NCI-H82 treated with DMSO at 0.1 percent for 48 hours (cell line): ENCODE data around the gene TRAM2.
"Not testable (repeated sequence)": the region's sequence is repeated elsewhere in the genome, so short reads cannot be mapped to it uniquely, and the experiment has no call there.

Experiments used
- DNase-seq: peaks from one replicate; lab custom pipeline; 2025; ENCODE audit not compliant: unreplicated experiment; lab: John Stamatoyannopoulos, UW

Gene TRAM2

DNA sequence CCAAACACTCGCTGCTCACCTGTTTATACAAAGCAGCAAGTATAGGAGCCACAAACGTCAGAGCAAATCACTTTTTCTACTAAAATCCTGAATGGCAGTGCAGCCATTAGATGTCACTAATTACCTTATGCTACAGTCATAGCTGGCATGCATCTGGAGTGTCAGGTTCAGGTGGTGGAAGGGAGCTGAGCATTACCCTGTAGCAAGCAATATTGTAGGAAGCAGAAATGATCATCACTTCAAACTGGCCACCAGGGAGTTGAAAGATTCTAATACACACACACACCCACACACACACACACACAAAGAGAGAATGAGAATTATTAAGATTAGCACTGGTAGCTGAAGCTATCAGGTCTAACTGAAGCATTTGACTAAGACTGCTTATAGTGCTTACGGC, 80.9 kb downstream of the TRAM2 start:
- DNase-seq = no peak

GRCh38 chr6:52494298-52495072, 82.4 kb downstream of the TRAM2 start:
- no peak for DNase-seq

- DNase-seq = no peak
Measured at GRCh38 chr6:52493669-52494068, 83.2 kb downstream of the TRAM2 start.

DNA sequence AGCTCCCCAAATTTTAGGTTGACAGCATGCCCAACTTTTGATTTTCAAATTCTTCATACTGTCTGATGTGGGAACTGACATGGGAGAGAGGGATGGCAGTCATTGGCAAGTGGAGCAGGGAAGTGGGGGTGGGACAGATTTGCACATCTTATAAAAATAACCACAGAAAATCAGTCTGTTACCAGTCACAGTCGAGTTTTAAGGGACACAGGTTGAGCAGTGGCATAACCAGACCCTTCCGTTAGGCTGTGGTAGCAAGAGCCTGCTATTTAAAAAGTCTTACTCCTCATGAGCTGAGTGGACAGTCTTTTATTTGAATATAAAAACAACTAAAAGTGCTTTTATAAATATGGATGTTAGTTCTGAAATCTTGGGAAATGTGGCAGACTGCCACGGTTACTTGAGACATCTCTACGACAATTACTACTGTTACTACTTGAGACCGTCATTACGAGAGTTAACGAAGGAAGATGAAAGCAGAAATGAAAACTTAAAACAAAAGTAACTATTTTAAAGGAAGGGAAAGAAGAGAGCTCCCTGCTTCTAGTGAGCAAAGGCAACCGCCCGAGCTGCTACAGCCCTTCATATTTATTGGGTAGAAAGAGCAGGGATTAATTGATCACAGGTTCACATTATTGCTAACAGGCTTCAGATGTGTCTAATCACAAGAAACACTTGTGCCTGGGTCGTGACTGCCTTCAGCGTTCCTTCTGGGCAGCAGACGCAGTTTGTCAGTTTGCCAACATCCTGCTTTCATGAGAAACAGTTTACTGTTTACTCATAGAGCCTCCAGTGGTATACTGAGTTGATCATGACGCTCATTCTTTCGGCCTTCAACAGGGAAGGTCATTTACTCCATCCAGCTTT, 85.4 kb downstream of the TRAM2 start:
- no peak for DNase-seq

DNA sequence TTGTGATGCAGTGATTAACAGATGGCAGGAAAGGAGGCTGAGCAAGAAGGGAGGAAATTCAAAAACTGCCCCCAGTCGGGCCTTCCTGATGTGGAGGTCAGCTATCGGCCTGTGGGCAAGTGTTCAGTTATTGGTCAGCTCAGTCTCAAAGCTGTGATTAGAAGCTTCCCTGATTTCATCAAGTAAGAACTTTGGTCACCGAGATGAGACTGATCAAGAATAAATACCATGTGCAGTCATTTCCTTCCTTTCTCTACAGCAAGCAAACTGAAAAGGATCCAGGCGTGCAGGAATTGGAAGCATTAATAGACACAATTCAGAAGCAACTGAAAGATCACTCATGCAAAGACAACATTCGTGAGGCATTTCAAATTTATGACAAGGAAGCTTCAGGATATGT, 87.0 kb downstream of the TRAM2 start:
- no peak for DNase-seq

DNA sequence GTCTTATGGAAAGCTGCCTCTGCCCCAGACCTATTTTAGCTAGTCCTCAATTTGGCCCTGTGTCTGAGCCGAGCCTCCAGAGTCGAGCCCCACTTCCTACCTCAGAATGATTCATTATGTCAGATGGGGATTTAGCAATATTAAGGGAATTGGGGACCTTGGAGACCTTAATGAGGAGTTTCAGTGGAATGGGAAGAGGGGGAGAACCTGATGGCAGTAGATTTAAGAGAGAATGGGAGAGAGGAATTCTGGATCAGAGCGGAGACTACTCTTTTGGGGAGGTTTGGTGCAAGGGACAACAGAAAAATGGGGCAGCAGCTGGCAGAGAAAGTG, 93.2 kb downstream of the TRAM2 start:
- DNase-seq = no peak

- DNase-seq = no peak
Measured at GRCh38 chr6:52482903-52483670, 93.8 kb downstream of the TRAM2 start.

GRCh38 chr6:52475307-52475706, 101.6 kb downstream of the TRAM2 start:
- DNase-seq = no peak

GRCh38 chr6:52474173-52474572, 102.7 kb downstream of the TRAM2 start:
- DNase-seq = no peak

DNA sequence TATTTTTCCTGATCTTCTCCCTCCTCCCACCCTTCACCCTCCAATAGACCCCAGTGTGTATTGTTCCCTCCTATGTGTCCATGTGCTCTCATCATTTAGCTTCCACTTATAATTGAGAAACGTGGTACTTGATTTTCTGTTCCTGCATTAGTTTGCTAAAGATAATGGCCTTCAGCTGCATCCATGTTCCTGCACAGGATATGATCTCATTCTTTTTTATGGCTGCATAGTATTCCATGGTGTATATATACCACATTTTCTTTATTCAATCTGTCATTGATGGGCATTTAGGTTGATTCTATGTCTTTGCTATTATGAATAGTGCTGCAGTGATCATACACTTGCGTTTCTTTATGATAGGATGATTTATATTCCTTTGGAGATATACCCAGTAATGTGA, 115.7 kb downstream of the TRAM2 start:
- not testable (repeated sequence) for DNase-seq

- DNase-seq = peak; percentile 71
Measured at GRCh38 chr6:52457096-52457495, 119.8 kb downstream of the TRAM2 start.

DNA sequence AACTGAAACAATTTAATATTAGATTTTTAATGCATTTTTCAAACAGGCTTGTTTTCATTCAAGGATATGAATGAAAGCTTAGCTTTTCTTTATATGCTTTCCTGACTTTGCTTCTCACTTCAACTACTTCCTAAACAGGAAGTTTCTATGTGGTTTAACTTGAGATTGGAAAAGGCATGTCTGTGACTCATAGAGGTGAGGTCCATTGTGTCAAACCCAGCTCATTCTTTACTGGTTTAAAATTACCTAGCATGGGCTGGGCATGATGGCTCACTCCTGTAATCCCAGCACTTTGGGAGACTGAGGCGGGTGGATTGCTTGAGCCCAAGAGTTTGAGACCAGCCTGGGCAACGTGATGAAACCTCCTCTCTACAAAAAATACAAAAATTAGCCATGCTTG, 122.3 kb downstream of the TRAM2 start:
- no peak for DNase-seq
